GM18867 (cell line): ENCODE results near the gene OR6C76.
"Not testable (repeated sequence)": the region's sequence is repeated elsewhere in the genome, so short reads cannot be mapped to it uniquely, and the experiment has no call there.

Source experiments
- ATAC-seq: cut with Tn5 transposase; IDR thresholded peaks from one replicate; pipeline ENCODE4 v1.9.1; 2021; ENCODE audit warnings: mild to moderate bottlenecking, moderate library complexity; ENCODE audit not compliant: unreplicated experiment

OR6C76 gene

GRCh38 chr12:55425954-55426353 lies at the start of gene OR6C76:
Gene OR6C76 (plus strand): TSS chr12:55426254. CDS start chr12:55426254, 0 bp downstream.
- ATAC-seq, result no peak

GRCh38 chr12:55385891-55386290 lies 40.2 kb upstream of the OR6C76 start:
- ATAC-seq, result no peak

- no peak for ATAC-seq
These were observed 33.8 kb upstream of the OR6C76 start for GRCh38 chr12:55392032-55392795.

- no peak for ATAC-seq
These were observed 29.7 kb upstream of the OR6C76 start for GRCh38 chr12:55396326-55396725.

GRCh38 chr12:55400229-55400628 lies 25.8 kb upstream of the OR6C76 start, which contains the start of gene OR6C65:
Gene OR6C65 (plus strand): TSS chr12:55400529. CDS start chr12:55400529, 0 bp downstream.
- no peak for ATAC-seq

GRCh38 chr12:55407866-55408265 lies 18.2 kb upstream of the OR6C76 start:
- ATAC-seq, result no peak

- not testable (repeated sequence) for ATAC-seq
These were observed 16.9 kb upstream of the OR6C76 start for GRCh38 chr12:55409133-55409532.

GRCh38 chr12:55412138-55412537 lies 13.9 kb upstream of the OR6C76 start:
- ATAC-seq, result not testable (repeated sequence)

GRCh38 chr12:55413498-55414388 lies 12.3 kb upstream of the OR6C76 start:
- ATAC-seq, result not testable (repeated sequence)

- not testable (repeated sequence) for ATAC-seq
These were observed 11.6 kb upstream of the OR6C76 start for GRCh38 chr12:55414396-55414823.

- peak; percentile 58 for ATAC-seq
These were observed 11.2 kb upstream of the OR6C76 start for GRCh38 chr12:55414889-55415288.

- no peak for ATAC-seq
These were observed 9.1 kb upstream of the OR6C76 start for GRCh38 chr12:55416961-55417360.

GRCh38 chr12:55420307-55420962 lies 5.6 kb upstream of the OR6C76 start:
- no peak for ATAC-seq

- no peak for ATAC-seq
These were observed 2.5 kb downstream of the OR6C76 start for GRCh38 chr12:55428331-55429243.

- ATAC-seq, result not testable (repeated sequence)
These were observed 15.2 kb downstream of the OR6C76 start for GRCh38 chr12:55441233-55441632.

GRCh38 chr12:55443776-55444175 lies 17.7 kb downstream of the OR6C76 start, which contains the start of gene OR6C2:
Gene OR6C2 (plus strand): TSS chr12:55444076. CDS start chr12:55452214, 8,138 bp downstream.
- ATAC-seq, result no peak

- no peak for ATAC-seq
These were observed 19.3 kb downstream of the OR6C76 start for GRCh38 chr12:55445357-55445756.

GRCh38 chr12:55446326-55446725 lies 20.3 kb downstream of the OR6C76 start:
- no peak for ATAC-seq

- ATAC-seq, result no peak
These were observed 22.8 kb downstream of the OR6C76 start for GRCh38 chr12:55448825-55449224.

- not testable (repeated sequence) for ATAC-seq
These were observed 38.9 kb downstream of the OR6C76 start for GRCh38 chr12:55464926-55465325.
